Mammary epithelial cell (primary cell): Measurements from ENCODE around the gene OR10K1.

Experiments used
- EZH2 ChIP-seq: IDR thresholded peaks from 2 replicates; pipeline ENCODE4 v1.6.1; 2012; ENCODE audit warnings: low read length, inconsistent platforms, borderline replicate concordance
- TF ChIP-seq, protein P1 (sequence below), 2 donors: IDR thresholded peaks in 1 of 2; conservative IDR thresholded peaks in 1 of 2; 2 replicates each; pipeline ENCODE4 v1.5.1; 2011 to 2012; ENCODE audit warnings: inconsistent platforms in 2 of 2, low read length in 2 of 2, mild to moderate bottlenecking in 2 of 2, control low read depth in 1 of 2, low read depth in 1 of 2; ENCODE audit not compliant: insufficient read depth in 1 of 2; ENCODE audit errors: extremely low read depth in 1 of 2

- TF ChIP-seq, protein P1, sequence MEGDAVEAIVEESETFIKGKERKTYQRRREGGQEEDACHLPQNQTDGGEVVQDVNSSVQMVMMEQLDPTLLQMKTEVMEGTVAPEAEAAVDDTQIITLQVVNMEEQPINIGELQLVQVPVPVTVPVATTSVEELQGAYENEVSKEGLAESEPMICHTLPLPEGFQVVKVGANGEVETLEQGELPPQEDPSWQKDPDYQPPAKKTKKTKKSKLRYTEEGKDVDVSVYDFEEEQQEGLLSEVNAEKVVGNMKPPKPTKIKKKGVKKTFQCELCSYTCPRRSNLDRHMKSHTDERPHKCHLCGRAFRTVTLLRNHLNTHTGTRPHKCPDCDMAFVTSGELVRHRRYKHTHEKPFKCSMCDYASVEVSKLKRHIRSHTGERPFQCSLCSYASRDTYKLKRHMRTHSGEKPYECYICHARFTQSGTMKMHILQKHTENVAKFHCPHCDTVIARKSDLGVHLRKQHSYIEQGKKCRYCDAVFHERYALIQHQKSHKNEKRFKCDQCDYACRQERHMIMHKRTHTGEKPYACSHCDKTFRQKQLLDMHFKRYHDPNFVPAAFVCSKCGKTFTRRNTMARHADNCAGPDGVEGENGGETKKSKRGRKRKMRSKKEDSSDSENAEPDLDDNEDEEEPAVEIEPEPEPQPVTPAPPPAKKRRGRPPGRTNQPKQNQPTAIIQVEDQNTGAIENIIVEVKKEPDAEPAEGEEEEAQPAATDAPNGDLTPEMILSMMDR (conservative IDR thresholded peaks at IDR 0.05 in 1 of 2, IDR thresholded peaks at IDR 0.05 in 1 of 2; ENCODE audit: extremely low read depth in 1 of 2, insufficient read depth in 1 of 2, low read depth in 1 of 2, low read length in 2 of 2), result no peak
- no peak for TF ChIP-seq EZH2
Measured at GRCh38 chr1:158445376-158445775, 16.3 kb upstream of the OR10K1 start.
